NCI-H460 (cell line): ENCODE results near the gene HOXB7. TPM values are rescaled to one million over a fixed set of nuclear protein-coding genes. Genes with fewer than 3 reads are reported as not detected.

Source experiments
- DNase-seq: peaks from one replicate; pipeline ENCODE4 v3.0.0-alpha.2; 2016; ENCODE audit warnings: low read depth; ENCODE audit errors: extremely low read depth
- small RNA-seq, 2 experiments: library from RNA; depleted of rRNA; stranded (forward); fragments of <200 nt; gene quantifications; one replicate each; pipeline ENCODE3, GENCODE V24; 2014
- total RNA-seq: library from RNA; depleted of rRNA; stranded (reverse); fragments of >200 nt; shearing (Covaris generic); gene quantifications from 2 replicates; pipeline ENCODE4 v1.2.3, GENCODE V29; 2014; rRNA removed

Gene HOXB7
- total RNA-seq, 1 experiment from 2014 or later, result 13.0 TPM

GRCh38 chr17:48558057-48558830 lies 52.6 kb downstream of the HOXB7 start:
- DNase-seq, result no peak

Small RNA genes lying within 50 kb of the gene (small RNA-seq; reads per million reads assigned to genes)
- 0.27 to 3.3 reads per million in 2 experiments for gene MIR196A1

Other genes with a start within 250 kb of the HOXB7 start
- 0.20 TPM in 1 of 2 replicates, not detected in the other for gene SKAP1, start 180.8 kb downstream of the HOXB7 start, total RNA-seq
- gene HOXB1, start 80.0 kb downstream of the HOXB7 start, total RNA-seq, result not detected in 2 replicates
- gene HOXB2, start 65.9 kb downstream of the HOXB7 start, total RNA-seq, result 0.52 TPM in 1 of 2 replicates, not detected in the other
- 0.67 TPM in 1 of 2 replicates, not detected in the other for gene HOXB4, start 32.7 kb downstream of the HOXB7 start, total RNA-seq
- gene HOXB3, start 20.8 kb downstream of the HOXB7 start, total RNA-seq, result 1.4 and 5.3 TPM in 2 replicates
- 2.3 TPM in 2 replicates for gene HOXB5, start 17.2 kb downstream of the HOXB7 start, total RNA-seq
- gene HOXB6, start 6.0 kb downstream of the HOXB7 start, total RNA-seq, result 11.6 and 13.7 TPM in 2 replicates
- 0.52 and 1.2 TPM in 2 replicates for gene HOXB8, start 4.3 kb upstream of the HOXB7 start, total RNA-seq
- 22.2 and 24.7 TPM in 2 replicates for gene HOXB9, start 15.3 kb upstream of the HOXB7 start, total RNA-seq
- not detected in 2 replicates for gene PRAC1, start 111.5 kb upstream of the HOXB7 start, total RNA-seq
- not detected in 2 replicates for gene PRAC2, start 112.2 kb upstream of the HOXB7 start, total RNA-seq
- 1.9 and 2.0 TPM in 2 replicates for gene HOXB13, start 117.7 kb upstream of the HOXB7 start, total RNA-seq
- not detected in 2 replicates for gene TTLL6, start 206.2 kb upstream of the HOXB7 start, total RNA-seq
- gene CALCOCO2, start 220.0 kb upstream of the HOXB7 start, total RNA-seq, result 44.0 and 57.8 TPM in 2 replicates